GM19467 (cell line): Measurements from ENCODE around the gene LHB.

Source experiments
- ATAC-seq: cut with Tn5 transposase; IDR thresholded peaks from one replicate; pipeline ENCODE4 v1.9.1; 2021; ENCODE audit warnings: mild to moderate bottlenecking, moderate library complexity; ENCODE audit not compliant: unreplicated experiment

Gene LHB

GRCh38 chr19:48986211-48986610, 30.7 kb downstream of the LHB start:
- no peak for ATAC-seq

- ATAC-seq = no peak
Measured at GRCh38 chr19:48985711-48986110, 31.2 kb downstream of the LHB start.

- no peak for ATAC-seq
Measured at GRCh38 chr19:48982280-48982679, 34.6 kb downstream of the LHB start.

- ATAC-seq = no peak
Measured at GRCh38 chr19:48977061-48977460, 39.8 kb downstream of the LHB start.

- no peak for ATAC-seq
Measured at GRCh38 chr19:48975947-48976847, 40.7 kb downstream of the LHB start.

GRCh38 chr19:48970923-48971395, 45.9 kb downstream of the LHB start:
- no peak for ATAC-seq

- no peak for ATAC-seq
Measured at GRCh38 chr19:48970139-48970766, 46.6 kb downstream of the LHB start.

GRCh38 chr19:48969276-48970138, 47.4 kb downstream of the LHB start:
- ATAC-seq = no peak

- no peak for ATAC-seq
Measured at GRCh38 chr19:48968813-48969218, 48.1 kb downstream of the LHB start.

GRCh38 chr19:48968179-48968661, 48.7 kb downstream of the LHB start:
- no peak for ATAC-seq

- ATAC-seq = no peak
Measured at GRCh38 chr19:48967346-48968178, 49.3 kb downstream of the LHB start.

- no peak for ATAC-seq
Measured at GRCh38 chr19:48966541-48967345, 50.1 kb downstream of the LHB start.
